IPS-15b (cell line): Measurements from ENCODE around the gene PTPRK.

ENCODE experiments used
- H3K27me3 ChIP-seq: one replicate; pipeline ENCODE4 v1.6.1; 2013; ENCODE audit warnings: low read length; ENCODE audit not compliant: control insufficient read depth, insufficient read depth
- H3K36me3 ChIP-seq: one replicate; pipeline ENCODE4 v1.6.1; 2013; ENCODE audit warnings: low read length; ENCODE audit not compliant: control insufficient read depth, insufficient read depth
- H3K4me1 ChIP-seq: one replicate; pipeline ENCODE4 v1.6.1; 2013; ENCODE audit warnings: mild to moderate bottlenecking, low read length; ENCODE audit not compliant: control insufficient read depth, insufficient read depth
- H3K4me3 ChIP-seq: one replicate; pipeline ENCODE4 v1.5.1; 2013; ENCODE audit warnings: low read depth, low read length
- H3K9ac ChIP-seq: one replicate; pipeline ENCODE4 v1.6.1; 2013; ENCODE audit warnings: low read depth, mild to moderate bottlenecking, low read length
- H3K9me3 ChIP-seq: one replicate; pipeline ENCODE4 v1.6.1; 2013; ENCODE audit warnings: mild to moderate bottlenecking, low read length; ENCODE audit not compliant: control insufficient read depth, insufficient read depth

PTPRK gene

DNA sequence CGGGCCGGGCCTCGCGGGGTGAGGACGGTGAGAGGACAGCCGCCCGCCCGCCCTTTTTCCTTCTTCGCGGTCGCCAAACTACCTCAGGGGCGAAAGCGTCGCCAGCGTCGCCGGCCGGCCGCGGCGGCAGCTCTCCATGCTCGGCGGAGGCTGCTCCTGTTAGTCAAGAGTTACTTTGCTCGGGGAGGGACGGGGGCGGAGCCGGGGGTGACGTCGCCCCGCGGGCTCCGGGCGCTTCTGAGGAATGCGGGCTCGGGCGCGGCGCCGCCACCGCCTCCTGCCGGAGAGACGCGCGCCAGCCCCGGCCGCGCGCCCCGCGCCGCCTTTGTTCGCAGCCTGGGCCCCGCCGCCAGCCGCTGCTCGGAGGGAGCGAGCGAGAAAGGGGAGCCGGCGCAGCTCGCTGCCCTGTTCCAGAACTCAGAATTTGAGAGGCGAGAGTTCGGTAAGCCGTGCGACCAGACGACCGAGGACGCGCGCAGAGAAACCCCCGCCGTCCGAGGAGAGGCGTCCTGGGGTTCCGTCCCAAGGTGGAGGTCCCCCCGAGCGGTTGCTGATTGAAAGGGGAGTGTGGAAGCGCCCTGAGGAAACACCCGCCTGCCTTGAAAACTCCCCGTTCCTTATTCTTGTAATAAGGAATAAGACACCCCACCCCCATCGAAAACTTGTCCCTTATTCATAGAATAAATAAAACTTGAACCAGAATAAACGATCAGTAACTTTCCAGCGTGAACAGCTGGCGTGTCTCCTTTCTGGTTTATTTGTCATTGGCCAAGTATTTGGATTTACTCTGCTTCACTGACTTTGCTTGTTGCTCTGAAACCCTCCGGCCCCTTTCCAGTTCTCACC lies at the start of gene PTPRK:
TSS of gene PTPRK (minus strand) at position 164 of the 846 bp plus-strand sequence. CDS start 241 bp downstream, outside the sequence.
- H3K4me1 ChIP-seq, result peaks cover 2% of the 10 kb centered on the region
- H3K9me3 ChIP-seq, result no peaks in the 10 kb centered on the region
- H3K27me3 ChIP-seq, result no peaks in the 10 kb centered on the region
- peak within 1 kb of the TSS; percentile 89 for H3K4me3 ChIP-seq
- peak within 1 kb of the TSS; percentile 80 for H3K9ac ChIP-seq
- no peaks in the 10 kb centered on the region for H3K36me3 ChIP-seq

DNA sequence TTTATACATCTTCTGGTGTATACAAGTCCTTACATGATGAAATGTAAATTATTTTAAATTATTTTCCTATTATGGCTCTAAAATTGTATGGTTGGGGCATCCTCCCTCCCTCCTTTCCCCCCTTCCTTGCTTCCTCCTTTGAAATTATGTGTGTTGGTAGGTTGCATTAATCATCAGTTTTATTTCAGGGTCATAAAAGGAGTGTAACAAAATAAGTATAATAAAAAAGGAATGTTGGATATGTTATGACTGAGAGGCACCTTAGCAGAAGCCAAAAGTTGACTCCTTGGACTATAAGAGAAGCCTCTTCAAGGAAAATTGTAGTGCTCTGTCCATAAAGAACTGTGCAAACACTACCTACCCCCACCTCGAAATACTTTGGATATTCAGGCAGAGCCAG lies 46.6 kb upstream of the PTPRK start:
- no peak overlapping the region for H3K4me3 ChIP-seq
- H3K9me3 ChIP-seq, result no peaks in the 10 kb centered on the region
- no peaks in the 10 kb centered on the region for H3K4me1 ChIP-seq
- H3K27me3 ChIP-seq, result no peaks in the 10 kb centered on the region
- no peak overlapping the region for H3K9ac ChIP-seq
- H3K36me3 ChIP-seq, result no peaks in the 10 kb centered on the region

DNA sequence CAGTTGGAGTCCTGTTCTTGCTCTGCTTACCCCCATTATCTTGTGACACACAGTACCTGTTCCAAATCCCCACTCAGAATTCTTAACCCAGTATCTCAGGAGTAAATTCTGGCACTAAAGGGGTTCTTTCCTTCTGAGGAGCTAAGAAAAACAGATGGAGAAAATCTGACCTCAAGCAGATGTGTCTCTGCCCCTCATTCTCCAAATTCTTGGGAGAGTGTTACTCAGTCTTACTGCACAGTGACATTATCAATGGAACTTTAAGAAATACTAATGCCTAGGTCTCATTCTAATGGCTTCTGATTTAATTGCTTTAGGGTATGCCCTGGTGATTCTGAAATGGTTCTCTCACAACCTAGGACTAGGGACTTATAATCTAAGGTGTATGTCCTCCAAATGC lies 40.6 kb upstream of the PTPRK start:
- Histone ChIP-seq H3K9me3 (no peaks in the 10 kb centered on the region), H3K36me3 (no peaks in the 10 kb centered on the region), H3K9ac (no peak overlapping the region), H3K4me1 (no peaks in the 10 kb centered on the region), H3K27me3 (no peaks in the 10 kb centered on the region), H3K4me3 (no peak overlapping the region)

DNA sequence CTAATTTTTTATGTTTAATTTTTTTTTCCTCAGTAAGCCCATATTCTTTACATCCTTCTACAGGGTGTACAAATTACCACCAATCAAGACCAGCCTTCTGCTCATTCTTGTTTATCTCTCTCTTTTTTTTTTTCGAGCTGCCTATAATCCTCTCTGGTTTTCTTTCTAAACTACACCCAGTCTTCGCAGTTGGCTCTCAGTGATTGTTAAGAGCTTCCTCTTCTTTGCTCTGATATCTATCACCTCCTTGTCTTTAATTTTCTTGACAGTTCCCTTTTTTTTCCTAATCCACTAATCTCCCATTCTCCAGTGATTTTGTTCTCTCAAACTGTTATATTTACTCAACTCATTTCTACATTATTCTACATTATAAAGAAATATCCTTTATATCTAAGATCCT lies 38.5 kb upstream of the PTPRK start:
- Histone ChIP-seq H3K4me1 (no peaks in the 10 kb centered on the region), H3K9ac (no peak overlapping the region), H3K9me3 (no peaks in the 10 kb centered on the region), H3K4me3 (no peak overlapping the region), H3K27me3 (no peaks in the 10 kb centered on the region), H3K36me3 (no peaks in the 10 kb centered on the region)

DNA sequence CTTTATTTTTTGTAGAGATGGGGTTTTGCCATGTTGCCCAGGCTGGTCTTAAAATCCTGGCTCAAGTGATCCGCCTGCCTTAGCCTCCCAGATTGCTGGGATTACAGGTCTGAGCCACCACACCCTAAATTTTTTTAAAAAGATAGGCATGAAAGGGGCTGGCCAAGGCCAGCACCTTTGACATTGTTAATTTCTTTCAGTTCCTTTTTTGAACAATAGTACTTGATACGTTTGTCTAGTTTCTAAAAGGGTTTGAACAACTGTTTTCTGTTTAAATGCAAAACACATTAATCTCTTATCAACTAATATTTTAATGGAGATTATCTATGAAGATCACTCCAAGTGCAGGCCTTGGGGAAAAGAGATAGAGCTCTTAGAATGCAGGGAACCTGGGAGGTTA lies 37.6 kb upstream of the PTPRK start:
- H3K9me3 ChIP-seq, result no peaks in the 10 kb centered on the region
- H3K27me3 ChIP-seq, result no peaks in the 10 kb centered on the region
- H3K4me1 ChIP-seq, result no peaks in the 10 kb centered on the region
- no peaks in the 10 kb centered on the region for H3K36me3 ChIP-seq
- no peak overlapping the region for H3K4me3 ChIP-seq
- H3K9ac ChIP-seq, result no peak overlapping the region

DNA sequence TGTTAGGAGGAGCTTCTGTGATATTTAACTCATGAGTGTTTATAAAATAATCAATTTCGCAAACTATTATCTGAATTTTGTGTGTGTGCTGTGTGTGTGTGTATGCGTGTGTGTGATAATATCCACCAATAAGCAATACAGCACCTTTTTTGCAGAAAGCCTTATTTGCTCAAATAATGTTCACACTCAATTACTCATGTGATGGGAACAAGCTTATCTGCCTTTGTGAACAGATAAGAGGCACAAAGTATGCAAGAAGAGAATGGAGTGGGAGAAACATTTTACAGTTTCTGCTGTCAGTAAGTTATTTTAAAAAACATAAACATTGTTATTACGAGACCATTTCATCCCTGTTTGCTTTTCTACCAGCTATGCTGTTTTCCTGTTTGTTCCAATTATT lies 36.7 kb upstream of the PTPRK start:
- Histone ChIP-seq H3K4me3 (no peak overlapping the region), H3K27me3 (no peaks in the 10 kb centered on the region), H3K36me3 (no peaks in the 10 kb centered on the region), H3K9ac (no peak overlapping the region), H3K4me1 (no peaks in the 10 kb centered on the region), H3K9me3 (no peaks in the 10 kb centered on the region)

DNA sequence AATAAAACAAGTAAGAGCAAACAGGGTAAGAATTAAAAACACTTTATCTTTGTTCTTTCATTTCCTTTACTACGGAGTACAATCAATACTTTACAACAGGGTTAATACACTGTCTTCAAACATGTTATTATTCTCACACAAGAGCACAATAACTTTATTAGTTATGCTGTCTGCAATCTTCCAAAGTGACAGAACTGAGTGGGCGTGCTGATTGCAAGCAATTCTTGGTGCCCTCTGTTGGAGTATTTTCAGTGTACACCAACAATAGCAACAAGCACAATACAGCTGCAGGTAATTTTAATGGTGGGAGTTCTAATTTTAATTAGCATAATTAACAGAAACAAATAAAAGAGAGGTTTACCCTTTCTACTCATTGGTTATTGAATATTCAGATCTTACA lies 33.9 kb upstream of the PTPRK start:
- Histone ChIP-seq H3K36me3 (no peaks in the 10 kb centered on the region), H3K9me3 (no peaks in the 10 kb centered on the region), H3K27me3 (no peaks in the 10 kb centered on the region), H3K9ac (no peak overlapping the region), H3K4me3 (no peak overlapping the region), H3K4me1 (no peaks in the 10 kb centered on the region)

DNA sequence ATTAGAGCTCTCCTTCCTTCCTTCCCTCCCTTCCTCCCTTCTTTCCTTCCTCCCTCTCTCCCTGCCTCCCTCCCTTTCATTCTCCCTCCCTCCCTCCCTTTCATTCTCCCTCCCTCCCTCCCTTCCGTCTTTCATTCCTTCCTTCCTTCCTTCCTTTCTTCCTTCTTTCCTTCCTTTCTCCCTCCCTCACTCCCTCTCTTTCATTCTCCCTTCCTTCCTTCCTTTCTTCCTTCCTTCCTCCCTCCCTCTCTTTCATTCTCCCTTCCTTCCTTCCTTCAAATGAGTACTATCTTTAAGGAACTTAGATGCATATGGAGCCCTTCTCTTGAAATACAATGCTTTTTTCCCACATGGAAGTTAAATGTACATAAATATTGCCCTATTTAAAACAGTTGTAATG lies 20.9 kb upstream of the PTPRK start:
- Histone ChIP-seq H3K36me3 (no peaks in the 10 kb centered on the region), H3K27me3 (no peaks in the 10 kb centered on the region), H3K4me1 (no peaks in the 10 kb centered on the region), H3K9me3 (no peaks in the 10 kb centered on the region), H3K4me3 (no peak overlapping the region), H3K9ac (no peak overlapping the region)

DNA sequence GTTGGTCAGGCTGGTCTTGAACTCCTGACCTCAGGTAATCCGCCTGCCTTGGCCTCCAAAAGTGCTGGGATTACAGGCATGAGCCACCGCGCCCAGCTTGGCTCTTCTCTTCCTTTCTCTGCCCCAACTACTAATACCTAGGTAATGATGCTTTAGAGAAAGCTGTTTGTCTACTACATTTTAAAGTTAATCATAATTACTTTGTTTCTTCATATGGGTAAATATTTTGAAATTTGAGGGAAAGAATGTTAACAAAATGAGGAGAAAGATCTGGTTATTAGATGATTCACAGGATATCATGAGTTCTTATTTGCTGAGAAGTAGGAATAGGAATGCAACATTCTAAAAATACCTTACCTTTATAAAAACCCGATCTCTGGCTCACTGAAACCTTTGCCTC lies 18.4 kb upstream of the PTPRK start:
- Histone ChIP-seq H3K4me3 (no peak overlapping the region), H3K27me3 (no peaks in the 10 kb centered on the region), H3K9ac (no peak overlapping the region), H3K36me3 (no peaks in the 10 kb centered on the region), H3K9me3 (no peaks in the 10 kb centered on the region), H3K4me1 (no peaks in the 10 kb centered on the region)

DNA sequence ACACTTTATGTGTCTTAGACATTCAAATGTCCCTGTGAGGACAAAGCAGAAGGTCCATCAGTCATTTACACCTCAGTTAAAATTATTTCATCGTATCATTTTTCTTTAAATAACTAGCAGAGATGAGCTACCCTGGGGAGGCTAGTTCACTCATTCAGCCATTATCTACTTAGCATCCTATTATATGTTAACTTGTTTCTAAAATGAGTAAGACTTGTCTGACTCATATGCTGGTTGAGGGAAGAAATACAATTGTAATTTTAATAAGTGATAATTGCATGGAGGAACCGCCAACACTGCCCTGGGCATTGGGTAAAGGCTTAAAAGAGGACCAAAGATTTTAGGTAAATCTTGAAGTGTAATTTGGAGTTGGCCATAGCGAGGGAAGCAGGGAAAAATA lies 12.4 kb upstream of the PTPRK start:
- H3K27me3 ChIP-seq, result no peaks in the 10 kb centered on the region
- no peaks in the 10 kb centered on the region for H3K36me3 ChIP-seq
- no peaks in the 10 kb centered on the region for H3K9me3 ChIP-seq
- H3K9ac ChIP-seq, result no peak overlapping the region
- H3K4me3 ChIP-seq, result no peak overlapping the region
- H3K4me1 ChIP-seq, result no peaks in the 10 kb centered on the region

DNA sequence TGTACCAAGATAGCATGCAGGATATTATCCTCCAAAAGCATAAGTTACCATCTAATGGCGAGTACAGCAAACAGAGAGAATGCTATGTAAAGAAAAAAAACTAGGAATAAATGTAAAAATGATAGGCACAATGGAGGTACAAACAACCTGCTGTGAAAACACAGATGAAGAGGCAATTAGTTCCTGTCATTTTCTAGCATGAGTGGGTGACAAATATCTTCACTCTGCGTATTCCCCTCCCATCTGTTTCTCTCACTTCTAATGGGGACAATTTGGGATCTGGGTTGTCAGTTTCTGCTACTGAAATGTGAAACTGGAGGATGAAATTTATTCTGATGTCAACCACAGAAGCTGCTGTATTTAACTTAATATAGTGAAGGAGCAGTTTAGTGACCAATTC lies 11.7 kb upstream of the PTPRK start:
- H3K4me3 ChIP-seq, result no peak overlapping the region
- no peaks in the 10 kb centered on the region for H3K27me3 ChIP-seq
- no peaks in the 10 kb centered on the region for H3K4me1 ChIP-seq
- no peaks in the 10 kb centered on the region for H3K36me3 ChIP-seq
- no peaks in the 10 kb centered on the region for H3K9me3 ChIP-seq
- H3K9ac ChIP-seq, result no peak overlapping the region

DNA sequence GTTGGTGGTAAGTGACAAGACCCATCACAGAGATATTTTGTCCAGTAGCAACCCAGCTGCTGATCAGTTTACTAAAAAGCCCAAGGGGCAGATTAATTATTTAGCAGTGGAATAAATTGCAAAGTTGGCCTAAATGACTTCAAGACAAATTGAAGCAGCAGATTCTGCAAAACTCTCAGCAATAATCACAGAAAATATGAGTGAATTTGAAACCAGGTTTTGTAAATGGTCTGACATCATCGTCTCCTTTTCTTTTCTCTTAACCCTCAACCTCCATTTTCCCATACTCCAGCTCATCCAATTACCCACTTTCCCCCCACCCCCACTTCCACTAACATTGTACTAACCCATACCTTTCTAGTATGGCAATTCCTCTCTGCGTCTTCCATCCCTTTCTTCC lies 11.3 kb upstream of the PTPRK start:
- Histone ChIP-seq H3K9ac (no peak overlapping the region), H3K4me3 (no peak overlapping the region), H3K4me1 (no peaks in the 10 kb centered on the region), H3K9me3 (no peaks in the 10 kb centered on the region), H3K27me3 (no peaks in the 10 kb centered on the region), H3K36me3 (no peaks in the 10 kb centered on the region)
